Gastroesophageal sphincter (tissue), 4 donors: ENCODE data around the gene ABCC2. TPM values are rescaled to one million over a fixed set of nuclear protein-coding genes. Genes with fewer than 3 reads are reported as not detected.
A peak's percentile ranks its signal among the peaks of the same experiment; 100 is the strongest.

ENCODE experiments used
- ATAC-seq: fragments of 150-250 bp; one replicate; pipeline ENCODE4 v1.9.1; 2016; ENCODE audit warnings: mild to moderate bottlenecking, moderate library complexity
- H3K27ac ChIP-seq, 4 donors: fragments of 200-600 bp; sonication (generic) in 3 of 4; 1 replicate in 3 of 4; 2 replicates in 1 of 4; pipeline ENCODE4 v1.5.1; 2016 to 2019
- H3K27me3 ChIP-seq: fragments of 200-600 bp; sonication (generic); one replicate; pipeline ENCODE4 v1.5.1; 2019
- H3K36me3 ChIP-seq, 2 donors: fragments of 200-600 bp; sonication (generic); one replicate each; pipeline ENCODE4 v1.5.1; 2019; ENCODE audit warnings: control low read depth in 1 of 2
- H3K4me1 ChIP-seq, 3 donors: fragments of 200-600 bp; sonication (generic); 1 replicate in 2 of 3; 2 replicates in 1 of 3; pipeline ENCODE4 v1.5.1; 2016 to 2019; ENCODE audit warnings: control low read depth in 2 of 3
- H3K4me3 ChIP-seq, 2 donors: fragments of 200-600 bp; sonication (generic); one replicate each; pipeline ENCODE4 v1.5.1; 2019; ENCODE audit warnings: mild to moderate bottlenecking in 1 of 2, moderate library complexity in 1 of 2
- H3K9me3 ChIP-seq, 3 donors: fragments of 200-600 bp; sonication (generic); one replicate each; pipeline ENCODE4 v1.5.1; 2017 to 2019; ENCODE audit warnings: control low read depth in 2 of 3
- EP300 ChIP-seq: sonication (generic); formaldehyde crosslinking; IDR thresholded peaks from one replicate; pipeline ENCODE4 v1.6.1; 2017; ENCODE audit warnings: antibody characterized with exemption, mild to moderate bottlenecking
- POLR2A ChIP-seq, 2 donors: fragments of 450-650 bp; IDR thresholded peaks; one replicate each; pipeline ENCODE4 v1.6.1; 2017; ENCODE audit warnings: antibody characterized with exemption in 2 of 2, mild to moderate bottlenecking in 2 of 2, moderate library complexity in 1 of 2
- POLR2AphosphoS5 ChIP-seq: sonication (generic); formaldehyde crosslinking; IDR thresholded peaks from one replicate; pipeline ENCODE4 v1.6.1; 2017; ENCODE audit warnings: antibody characterized with exemption
- WGBS, 2 donors: methylation state at CpG; one replicate each; pipeline ENCODE4 v1.1.5; 2018; ENCODE audit warnings: low coverage in 1 of 2; 5-methylcytosine and 5-hydroxymethylcytosine counted together
- total RNA-seq, 4 donors: library from RNA; depleted of rRNA; stranded (reverse); fragments of >200 nt; gene quantifications; one replicate each; pipeline ENCODE4 v1.1.0, GENCODE V29; 2016
- TF ChIP-seq, protein P1 (sequence below), 4 experiments: fragments of 200-600 bp in 2 of 4; fragments of 450-650 bp in 2 of 4; sonication (generic) in 1 of 4; IDR thresholded peaks; one replicate each; pipeline ENCODE4 v1.5.1; 2017 to 2019; ENCODE audit warnings: antibody characterized with exemption in 4 of 4, mild to moderate bottlenecking in 2 of 4, moderate library complexity in 2 of 4

The ABCC2 gene
- total RNA-seq, 4 donors from 2014 or later, result 0.46 to 1.5 (median 0.73) TPM

DNA sequence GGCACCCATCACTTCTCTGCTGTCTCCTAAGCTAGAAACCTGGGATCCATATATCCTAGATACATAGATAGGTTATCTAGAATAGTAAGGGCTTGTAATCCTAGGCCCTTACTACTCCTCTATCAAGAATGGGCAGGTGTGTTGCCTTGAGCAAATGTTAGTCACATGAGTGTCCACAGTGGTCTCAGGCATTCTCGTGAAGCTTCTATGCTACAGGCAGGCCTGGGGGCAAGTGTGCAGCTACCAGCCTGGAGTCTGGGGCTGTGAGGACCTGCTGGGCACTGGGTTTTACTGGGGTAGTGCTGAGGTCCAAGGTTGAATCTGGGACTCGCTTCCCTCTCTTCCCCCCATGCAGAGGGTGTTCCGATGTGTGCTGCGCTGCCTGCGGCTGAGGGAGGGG is 91.4 kb downstream of the ABCC2 start:
- WGBS, 2 donors, result 90% methylated on average over 5 of the region's 5 CpGs; no CpG with 5 or more reads in 1 of the 2 donors
- Histone ChIP-seq H3K4me3 (no peak overlapping the region), H3K27me3 (peaks cover 9% of the 10 kb centered on the region), H3K36me3 (peaks cover 0 to 42% of the 10 kb centered on the region in 2 donors), H3K4me1 (no peaks in the 10 kb centered on the region), H3K27ac (no peak overlapping the region), H3K9me3 (no peaks in the 10 kb centered on the region)
- TF ChIP-seq POLR2A (IDR thresholded peaks at IDR 0.05), result no peak
- TF ChIP-seq EP300, result no peak
- TF ChIP-seq POLR2AphosphoS5, result no peak
- TF ChIP-seq, protein P1, sequence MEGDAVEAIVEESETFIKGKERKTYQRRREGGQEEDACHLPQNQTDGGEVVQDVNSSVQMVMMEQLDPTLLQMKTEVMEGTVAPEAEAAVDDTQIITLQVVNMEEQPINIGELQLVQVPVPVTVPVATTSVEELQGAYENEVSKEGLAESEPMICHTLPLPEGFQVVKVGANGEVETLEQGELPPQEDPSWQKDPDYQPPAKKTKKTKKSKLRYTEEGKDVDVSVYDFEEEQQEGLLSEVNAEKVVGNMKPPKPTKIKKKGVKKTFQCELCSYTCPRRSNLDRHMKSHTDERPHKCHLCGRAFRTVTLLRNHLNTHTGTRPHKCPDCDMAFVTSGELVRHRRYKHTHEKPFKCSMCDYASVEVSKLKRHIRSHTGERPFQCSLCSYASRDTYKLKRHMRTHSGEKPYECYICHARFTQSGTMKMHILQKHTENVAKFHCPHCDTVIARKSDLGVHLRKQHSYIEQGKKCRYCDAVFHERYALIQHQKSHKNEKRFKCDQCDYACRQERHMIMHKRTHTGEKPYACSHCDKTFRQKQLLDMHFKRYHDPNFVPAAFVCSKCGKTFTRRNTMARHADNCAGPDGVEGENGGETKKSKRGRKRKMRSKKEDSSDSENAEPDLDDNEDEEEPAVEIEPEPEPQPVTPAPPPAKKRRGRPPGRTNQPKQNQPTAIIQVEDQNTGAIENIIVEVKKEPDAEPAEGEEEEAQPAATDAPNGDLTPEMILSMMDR (IDR thresholded peaks at IDR 0.05), result no peak
- ATAC-seq, result no peak

DNA sequence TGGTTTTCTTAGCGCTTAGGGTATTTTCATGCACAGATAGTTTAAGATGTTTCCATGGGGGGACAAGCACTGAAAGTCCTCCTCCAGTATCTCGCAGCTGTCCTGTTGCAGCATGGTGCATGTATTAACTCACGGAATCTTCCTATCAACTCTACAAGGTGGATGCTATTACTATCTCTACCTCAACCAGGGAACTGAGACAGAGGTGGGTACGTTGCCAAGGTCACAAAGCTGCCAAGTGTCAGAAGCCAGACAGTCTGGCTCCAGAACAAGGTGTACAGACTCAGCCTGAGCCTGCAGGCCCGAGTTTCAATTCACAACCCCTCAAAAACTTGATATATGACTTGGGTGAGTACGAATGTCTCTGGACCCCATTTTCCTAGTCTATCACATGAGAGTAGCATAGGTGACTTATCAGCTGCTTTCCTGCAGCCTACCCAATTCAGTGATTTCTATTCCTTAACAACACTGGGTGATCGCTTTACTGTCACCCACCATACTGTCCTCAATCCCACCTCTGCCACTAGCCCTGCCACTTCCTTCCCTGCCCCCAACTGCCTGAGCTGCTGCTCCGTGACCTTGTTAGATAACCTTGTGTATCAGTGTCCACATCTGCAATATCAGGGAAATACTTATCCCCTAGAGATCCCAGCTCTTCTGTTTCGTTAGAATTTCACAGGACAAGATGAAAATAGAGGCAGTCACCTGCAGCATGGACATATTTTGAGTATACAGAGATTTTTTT is 92.1 kb downstream of the ABCC2 start:
- 79 to 82% methylated on average over 5 to 8 of the region's 9 CpGs for WGBS, 2 donors
- TF ChIP-seq EP300 (no peak), POLR2A (IDR thresholded peaks at IDR 0.05) (no peak), POLR2AphosphoS5 (no peak)
- TF ChIP-seq, protein P1 (IDR thresholded peaks at IDR 0.05), result no peak
- Histone ChIP-seq H3K36me3 (peaks cover 0 to 48% of the 10 kb centered on the region in 2 donors), H3K27me3 (peaks cover 2% of the 10 kb centered on the region), H3K4me1 (no peaks in the 10 kb centered on the region), H3K27ac (no peak overlapping the region), H3K4me3 (no peak overlapping the region), H3K9me3 (no peaks in the 10 kb centered on the region)
- no peak for ATAC-seq

DNA sequence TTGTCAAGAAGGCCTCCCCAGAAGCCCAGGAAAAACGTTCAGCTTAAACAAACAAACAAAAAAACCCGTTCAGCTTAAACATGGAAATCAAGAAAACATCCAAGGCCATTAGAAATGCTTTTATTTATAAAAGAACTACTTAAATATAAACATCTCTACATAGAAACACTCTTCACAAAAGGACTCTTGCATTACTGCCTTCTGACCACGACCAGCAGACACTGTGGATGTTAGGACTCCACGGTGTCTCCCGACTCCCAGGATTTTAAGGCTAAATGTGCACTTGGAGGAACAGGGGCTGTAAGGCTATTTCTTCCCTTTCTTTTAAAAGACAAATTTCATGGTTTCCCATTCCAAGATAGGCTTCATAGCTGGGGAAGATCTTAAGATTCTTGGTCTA is 93.0 kb downstream of the ABCC2 start:
- H3K9me3 ChIP-seq, result no peaks in the 10 kb centered on the region
- ATAC-seq, result no peak
- TF ChIP-seq POLR2A (IDR thresholded peaks at IDR 0.05), result no peak
- peaks cover 0 to 58% of the 10 kb centered on the region in 2 donors for H3K36me3 ChIP-seq
- no peak overlapping the region for H3K4me3 ChIP-seq
- no peaks in the 10 kb centered on the region for H3K27me3 ChIP-seq
- H3K4me1 ChIP-seq, result no peaks in the 10 kb centered on the region
- H3K27ac ChIP-seq, result no peak overlapping the region
- WGBS, 2 donors, result 63 to 90% methylated on average over 4 to 5 of the region's 5 CpGs

DNA sequence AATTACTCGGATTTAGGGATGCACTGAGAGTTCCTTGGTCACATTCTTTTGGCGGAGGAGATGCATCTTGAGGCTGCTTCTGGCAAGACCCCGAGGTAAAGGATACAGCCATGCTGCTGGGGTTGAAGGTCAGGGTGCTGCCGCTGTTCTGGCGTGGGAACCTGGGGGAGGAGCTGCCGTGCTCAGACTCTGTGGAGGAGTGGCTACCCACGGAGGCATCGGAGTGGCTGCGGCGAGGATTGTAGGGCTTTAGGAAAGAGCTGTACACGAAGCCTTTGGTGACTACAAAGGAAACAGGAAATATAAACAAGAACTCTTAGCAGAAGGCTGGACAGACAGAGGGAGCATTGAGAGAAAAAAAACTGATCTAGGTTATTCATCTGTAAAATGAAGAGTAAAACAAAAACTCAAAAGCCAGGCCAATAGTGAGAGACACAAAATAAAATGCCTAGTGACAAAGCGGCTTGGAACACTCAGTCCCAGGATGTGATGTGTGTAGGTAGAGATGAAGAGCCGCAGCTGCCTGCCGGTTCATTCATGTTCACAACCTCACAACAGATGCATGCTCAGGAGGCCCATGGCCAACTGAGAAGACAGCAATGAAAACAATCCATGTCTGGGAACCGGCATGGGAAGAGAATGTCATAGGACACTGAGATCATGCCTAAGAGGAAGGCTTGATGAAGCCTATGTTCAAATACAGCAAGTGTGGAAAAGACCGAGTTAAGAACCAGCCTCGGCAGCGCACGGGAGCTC is 97.8 kb downstream of the ABCC2 start:
- Histone ChIP-seq H3K36me3 (peaks cover 0 to 99% of the 10 kb centered on the region in 2 donors), H3K9me3 (no peaks in the 10 kb centered on the region), H3K27ac (peak overlapping the region in 3 of 4 donors; percentile 18 to 51 (median 35)), H3K4me1 (no peaks in the 10 kb centered on the region), H3K4me3 (no peak overlapping the region), H3K27me3 (no peaks in the 10 kb centered on the region)
- TF ChIP-seq, protein P1 (IDR thresholded peaks at IDR 0.05), result no peak
- TF ChIP-seq POLR2A (IDR thresholded peaks at IDR 0.05) (no peak), POLR2AphosphoS5 (no peak), EP300 (no peak)
- WGBS, 2 donors, result 64 to 70% methylated on average over 7 to 8 of the region's 19 CpGs
- peak; percentile 61 for ATAC-seq

DNA sequence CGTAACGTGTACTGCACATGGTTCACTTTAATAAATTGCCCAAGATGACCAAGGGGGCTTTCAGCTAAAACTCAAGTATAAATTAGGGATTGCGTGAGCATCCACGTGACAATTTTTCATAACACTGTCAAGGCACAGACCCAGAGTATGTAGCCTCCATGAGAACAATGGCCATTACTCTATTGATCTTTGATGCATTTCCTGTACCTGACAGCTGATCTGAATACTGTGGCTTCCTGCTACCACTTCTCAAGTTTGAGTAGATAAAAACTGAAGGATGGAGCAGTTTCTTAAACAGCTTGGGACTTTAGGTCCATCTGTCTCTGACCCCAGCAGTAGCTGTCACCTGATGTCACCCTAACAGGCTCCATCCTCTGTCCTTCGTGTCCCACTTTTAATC is 98.9 kb downstream of the ABCC2 start:
- H3K36me3 ChIP-seq, result peaks cover 0 to 99% of the 10 kb centered on the region in 2 donors
- no peaks in the 10 kb centered on the region for H3K27me3 ChIP-seq
- peak overlapping the region in 2 of 4 donors; percentile 18 to 51 for H3K27ac ChIP-seq
- no peaks in the 10 kb centered on the region for H3K4me1 ChIP-seq
- WGBS, 2 donors, result 93 to 94% methylated on average over 5 of the region's 5 CpGs
- TF ChIP-seq EP300 (no peak), POLR2A (IDR thresholded peaks at IDR 0.05) (no peak), POLR2AphosphoS5 (no peak)
- TF ChIP-seq, protein P1 (IDR thresholded peaks at IDR 0.05), result no peak
- ATAC-seq, result no peak
- H3K9me3 ChIP-seq, result no peaks in the 10 kb centered on the region
- H3K4me3 ChIP-seq, result no peak overlapping the region
